GM12891 (cell line): ENCODE data around the gene SELENOS.

Experiments used
- POLR2A ChIP-seq: IDR thresholded peaks from 2 replicates; pipeline ENCODE4 v1.6.1; 2011; ENCODE audit warnings: low read depth, low read length, control low read depth
- POLR2AphosphoS5 ChIP-seq: IDR thresholded peaks from 2 replicates; pipeline ENCODE4 v1.6.1; 2011; ENCODE audit warnings: low read depth, low read length, control low read depth
- TAF1 ChIP-seq: IDR thresholded peaks from 2 replicates; pipeline ENCODE4 v1.6.1; 2011; ENCODE audit warnings: low read depth, low read length, control low read depth

GRCh38 chr15:101250341-101250831 is 26.9 kb downstream of the SELENOS start:
- TF ChIP-seq TAF1: no peak
- no peak for TF ChIP-seq POLR2A
- no peak for TF ChIP-seq POLR2AphosphoS5
